ENCODE data around the gene ADCY7. TPM values are rescaled to one million over a fixed set of nuclear protein-coding genes. Genes with fewer than 3 reads are reported as not detected.

The ADCY7 gene
- total RNA-seq, 1 experiment from 2014 or later: 5.9 TPM

DNA sequence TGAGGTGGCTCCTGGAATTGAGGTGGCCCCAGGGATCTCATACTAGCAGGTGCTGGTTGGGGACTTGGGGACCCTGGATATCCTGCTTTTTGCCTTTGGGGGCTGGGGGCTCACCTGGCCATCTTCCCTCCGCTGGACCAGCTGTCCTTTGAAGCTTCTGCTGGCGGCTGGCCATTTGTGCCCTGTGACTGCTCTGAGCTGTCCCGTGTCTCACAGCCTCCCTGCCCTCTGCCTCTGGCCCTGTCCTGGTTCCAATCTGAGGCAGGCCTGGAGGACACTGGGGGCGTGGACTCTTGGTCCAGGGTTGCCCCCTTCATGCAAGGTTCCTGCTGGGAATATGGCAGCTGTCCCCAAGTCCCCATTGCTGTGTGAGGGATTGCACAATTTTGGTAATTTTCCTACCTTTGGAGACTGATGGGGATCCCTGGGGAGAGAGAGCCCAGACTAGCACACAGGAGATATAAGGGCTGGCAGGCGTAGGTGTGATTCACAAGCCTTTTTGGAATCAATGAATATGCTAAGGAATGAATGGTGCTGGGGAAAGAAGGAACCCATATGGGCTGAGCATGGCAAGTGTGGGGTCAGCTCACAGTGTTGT lies 19.2 kb downstream of the ADCY7 start:
- ChIA-PET POLR2A (interaction anchor here (0.7 kb wide), 1 partner anchor 263 kb away, joined by 4 read pairs; no protein-coding TSS in a partner anchor), CTCF (no interaction called here)
- Mint-ChIP-seq H3K9me3 (peaks cover 6% of the 10 kb centered on the region), H3K4me3 (no peak overlapping the region), H3K27ac (no peak overlapping the region), H3K4me1 (no peaks in the 10 kb centered on the region), H3K36me3 (peaks cover 6% of the 10 kb centered on the region; the same call in 1 of the 2 replicates), H3K27me3 (ENCODE audit: low read depth) (no peaks in the 10 kb centered on the region; the same call in 1 of the 2 replicates)
- no peak for ATAC-seq
- DNase-seq (ENCODE audit: low spot score): no peak
- TF ChIP-seq CREM (CRISPR knock-in tag; IDR thresholded peaks at IDR 0.05): no peak
- TF ChIP-seq ERG (CRISPR knock-in tag; IDR thresholded peaks at IDR 0.05): no peak
- no peak for TF ChIP-seq EMX1 (CRISPR knock-in tag; IDR thresholded peaks at IDR 0.05)
- TF ChIP-seq CBFB (CRISPR knock-in tag; IDR thresholded peaks at IDR 0.05; ENCODE audit: low read depth): no peak
- no peak for TF ChIP-seq ZNF416 (CRISPR knock-in tag; IDR thresholded peaks at IDR 0.05)
- no peak for TF ChIP-seq NR1H2 (CRISPR knock-in tag; IDR thresholded peaks at IDR 0.05)
- no peak for TF ChIP-seq ZNF423 (CRISPR knock-in tag; IDR thresholded peaks at IDR 0.05)
- no peak for TF ChIP-seq ZNF396 (CRISPR knock-in tag; IDR thresholded peaks at IDR 0.05; ENCODE audit: borderline replicate concordance)
- TF ChIP-seq KAT7 (CRISPR knock-in tag; IDR thresholded peaks at IDR 0.05; ENCODE audit: borderline replicate concordance): no peak
- no peak for TF ChIP-seq IRF1 (CRISPR knock-in tag; IDR thresholded peaks at IDR 0.05)
- no peak for TF ChIP-seq FOXK1 (CRISPR knock-in tag; IDR thresholded peaks at IDR 0.05)

GRCh38 chr16:50286681-50287080 lies 20.3 kb downstream of the ADCY7 start:
- no peak overlapping the region for H3K4me3 Mint-ChIP-seq
- no peak for TF ChIP-seq FOXJ3 (CRISPR knock-in tag; IDR thresholded peaks at IDR 0.05; ENCODE audit: borderline replicate concordance)
- TF ChIP-seq, protein P1, sequence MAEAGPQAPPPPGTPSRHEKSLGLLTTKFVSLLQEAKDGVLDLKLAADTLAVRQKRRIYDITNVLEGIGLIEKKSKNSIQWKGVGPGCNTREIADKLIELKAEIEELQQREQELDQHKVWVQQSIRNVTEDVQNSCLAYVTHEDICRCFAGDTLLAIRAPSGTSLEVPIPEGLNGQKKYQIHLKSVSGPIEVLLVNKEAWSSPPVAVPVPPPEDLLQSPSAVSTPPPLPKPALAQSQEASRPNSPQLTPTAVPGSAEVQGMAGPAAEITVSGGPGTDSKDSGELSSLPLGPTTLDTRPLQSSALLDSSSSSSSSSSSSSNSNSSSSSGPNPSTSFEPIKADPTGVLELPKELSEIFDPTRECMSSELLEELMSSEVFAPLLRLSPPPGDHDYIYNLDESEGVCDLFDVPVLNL (CRISPR knock-in tag; IDR thresholded peaks at IDR 0.05; ENCODE audit: borderline replicate concordance, low read depth): no peak
- TF ChIP-seq ZNF396 (CRISPR knock-in tag; IDR thresholded peaks at IDR 0.05; ENCODE audit: borderline replicate concordance): no peak
- no peak for TF ChIP-seq FOXK1 (CRISPR knock-in tag; IDR thresholded peaks at IDR 0.05)
- no peak for TF ChIP-seq PRRX2 (CRISPR knock-in tag; IDR thresholded peaks at IDR 0.05)
- no peak for TF ChIP-seq GABPB1 (CRISPR knock-in tag; IDR thresholded peaks at IDR 0.05)
- TF ChIP-seq, protein P2, sequence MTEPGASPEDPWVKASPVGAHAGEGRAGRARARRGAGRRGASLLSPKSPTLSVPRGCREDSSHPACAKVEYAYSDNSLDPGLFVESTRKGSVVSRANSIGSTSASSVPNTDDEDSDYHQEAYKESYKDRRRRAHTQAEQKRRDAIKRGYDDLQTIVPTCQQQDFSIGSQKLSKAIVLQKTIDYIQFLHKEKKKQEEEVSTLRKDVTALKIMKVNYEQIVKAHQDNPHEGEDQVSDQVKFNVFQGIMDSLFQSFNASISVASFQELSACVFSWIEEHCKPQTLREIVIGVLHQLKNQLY (CRISPR knock-in tag; IDR thresholded peaks at IDR 0.05): no peak
- TF ChIP-seq, protein P3, sequence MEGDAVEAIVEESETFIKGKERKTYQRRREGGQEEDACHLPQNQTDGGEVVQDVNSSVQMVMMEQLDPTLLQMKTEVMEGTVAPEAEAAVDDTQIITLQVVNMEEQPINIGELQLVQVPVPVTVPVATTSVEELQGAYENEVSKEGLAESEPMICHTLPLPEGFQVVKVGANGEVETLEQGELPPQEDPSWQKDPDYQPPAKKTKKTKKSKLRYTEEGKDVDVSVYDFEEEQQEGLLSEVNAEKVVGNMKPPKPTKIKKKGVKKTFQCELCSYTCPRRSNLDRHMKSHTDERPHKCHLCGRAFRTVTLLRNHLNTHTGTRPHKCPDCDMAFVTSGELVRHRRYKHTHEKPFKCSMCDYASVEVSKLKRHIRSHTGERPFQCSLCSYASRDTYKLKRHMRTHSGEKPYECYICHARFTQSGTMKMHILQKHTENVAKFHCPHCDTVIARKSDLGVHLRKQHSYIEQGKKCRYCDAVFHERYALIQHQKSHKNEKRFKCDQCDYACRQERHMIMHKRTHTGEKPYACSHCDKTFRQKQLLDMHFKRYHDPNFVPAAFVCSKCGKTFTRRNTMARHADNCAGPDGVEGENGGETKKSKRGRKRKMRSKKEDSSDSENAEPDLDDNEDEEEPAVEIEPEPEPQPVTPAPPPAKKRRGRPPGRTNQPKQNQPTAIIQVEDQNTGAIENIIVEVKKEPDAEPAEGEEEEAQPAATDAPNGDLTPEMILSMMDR (IDR thresholded peaks at IDR 0.05): no peak
- no peak for TF ChIP-seq CBFB (CRISPR knock-in tag; IDR thresholded peaks at IDR 0.05; ENCODE audit: low read depth)
- TF ChIP-seq STAT6 (CRISPR knock-in tag; conservative IDR thresholded peaks at IDR 0.05; ENCODE audit: low read depth): no peak
- DNase-seq (ENCODE audit: low spot score) (no peak), ATAC-seq (no peak)
- POLR2A ChIA-PET: no interaction called here
- no peak overlapping the region for H3K27ac Mint-ChIP-seq
- H3K27me3 Mint-ChIP-seq (ENCODE audit: low read depth): no peaks in the 10 kb centered on the region; the same call in 1 of the 2 replicates
- H3K36me3 Mint-ChIP-seq: peaks cover 6% of the 10 kb centered on the region; the same call in 1 of the 2 replicates
- H3K9me3 Mint-ChIP-seq: peaks cover 6% of the 10 kb centered on the region
- H3K4me1 Mint-ChIP-seq: no peaks in the 10 kb centered on the region
- CTCF ChIA-PET: no interaction called here

Measured in WTC11 (cell line).